ENCODE data around the gene FOXD4L6.
"Not testable (repeated sequence)": the region's sequence is repeated elsewhere in the genome, so short reads cannot be mapped to it uniquely, and the experiment has no call there.

- not testable (repeated sequence) for TF ChIP-seq CTCF (IDR thresholded peaks at IDR 0.05; ENCODE audit: insufficient read depth, low read depth, low read length); EZH2 (IDR thresholded peaks at IDR 0.05; ENCODE audit: insufficient read depth, low read length)
Measured at GRCh38 chr9:41098759-41099158, 29.7 kb downstream of the FOXD4L6 start.

Measured in astrocyte (in vitro differentiated cells and primary cell).